ENCODE data around the gene NECAB3. TPM values are rescaled to one million over a fixed set of nuclear protein-coding genes. Genes with fewer than 3 reads are reported as not detected.

Gene NECAB3
- total and polyA plus RNA-seq, 2 of the 4 experiments (the other 2 are of a cell fraction), result 8.6 to 28.4 TPM

GRCh38 chr20:33689973-33690372, 15.7 kb upstream of the NECAB3 start:
- Histone ChIP-seq H3K27ac (ENCODE audit: insufficient read depth, low read length) (no peak overlapping the region), H3K4me2 (ENCODE audit: low read depth, low read length) (no peak overlapping the region; the same call in 1 of the 2 replicates), H3K9ac (ENCODE audit: low read depth, low read length) (no peak overlapping the region), H3K14ac (replicated peaks; ENCODE audit: low read depth, low read length) (no peak overlapping the region), H3K79me1 (ENCODE audit: low read depth in 1 of 2, low read length in 2 of 2) (peaks cover 0 to 6% of the 10 kb centered on the region in 2 experiments; a peak in 2 of 4 replicates), H3K23ac (ENCODE audit: low read depth, low read length) (no peak overlapping the region), H2BK5ac (ENCODE audit: low read depth, low read length, poor library complexity, severe bottlenecking) (no peak overlapping the region), H3K4ac (ENCODE audit: low read depth, low read length) (no peak overlapping the region), H2AFZ (replicated peaks; ENCODE audit: low read length, poor library complexity) (no peak overlapping the region), H2BK120ac (ENCODE audit: low read depth, low read length) (no peak overlapping the region), H2AK9ac (replicated peaks; ENCODE audit: low read depth, low read length, poor library complexity) (no peak overlapping the region), H3K56ac (ENCODE audit: extremely low read depth, insufficient read depth, low read length) (no peak overlapping the region), H3K9me3 (ENCODE audit: control insufficient read depth, insufficient read depth, low read length) (no peaks in the 10 kb centered on the region), H2AK5ac (ENCODE audit: low read depth, low read length) (no peak overlapping the region), H3K18ac (ENCODE audit: low read depth, low read length) (no peak overlapping the region), H4K8ac (ENCODE audit: low read depth in 2 of 2, low read length in 2 of 2) (no peak overlapping the region), H2BK20ac (ENCODE audit: low read depth, low read length) (no peak overlapping the region), H4K91ac (ENCODE audit: insufficient read depth, low read depth, low read length) (no peak overlapping the region), H2BK15ac (ENCODE audit: low read depth, low read length) (no peak overlapping the region), H4K5ac (ENCODE audit: low read depth, low read length) (no peak overlapping the region), H3K4me1 (ENCODE audit: control insufficient read depth, insufficient read depth, low read length) (peaks cover 9% of the 10 kb centered on the region), H3K4me3 (ENCODE audit: insufficient read depth, low read depth, low read length) (no peak overlapping the region), H3K36me3 (ENCODE audit: control insufficient read depth, insufficient read depth, low read length) (no peaks in the 10 kb centered on the region), H3K27me3 (ENCODE audit: control insufficient read depth, insufficient read depth, low read length) (no peaks in the 10 kb centered on the region), H3K9me1 (ENCODE audit: insufficient read depth, low read length) (0 out of 2 replicates have a peak, but pooled peaks cover 7% of the 10 kb centered on the region), H4K20me1 (ENCODE audit: insufficient read depth, low read length) (no peaks in the 10 kb centered on the region)
- peak; percentile 66 for DNase-seq
- dilution Hi-C loops (cut with HindIII; ENCODE audit: low sequenced_read_pairs, unreplicated experiment), result no loop called here
- in situ Hi-C loops (cut with MboI; ENCODE audit: low sequenced_read_pairs), result no loop called here
- no TSS peak for BruUV-seq (replicated peaks)
- ChIA-PET POLR2A (ENCODE audit: unreplicated experiment) (no interaction called here), CTCF (no interaction called here)
- WGBS, 2 experiments (ENCODE audit: extremely low coverage in 2 of 2, insufficient read length in 1 of 2), result no CpG with 5 or more reads among the region's 4 CpGs
- intact Hi-C loops (cut with micrococcal nuclease), result no loop called here
- no peak for ATAC-seq (ENCODE audit: low read depth)
- TF ChIP-seq BHLHE40 (IDR thresholded peaks at IDR 0.05; ENCODE audit: low read depth, low read length) (no peak), SMC3 (IDR thresholded peaks at IDR 0.05; ENCODE audit: low read depth, low read length) (no peak), MAFK (IDR thresholded peaks at IDR 0.05; ENCODE audit: low read depth, low read length) (no peak), CEBPB (IDR thresholded peaks at IDR 0.05; ENCODE audit: low read depth, low read length) (peak; percentile 72), MAZ (IDR thresholded peaks at IDR 0.05; ENCODE audit: borderline replicate concordance, low read depth, low read length) (peak; percentile 77; the same call in 1 of the 2 replicates), NFE2L2 (IDR thresholded peaks at IDR 0.05; ENCODE audit: low read depth, low read length) (no peak), RCOR1 (IDR thresholded peaks at IDR 0.05; ENCODE audit: insufficient replicate concordance, low read length) (no peak), ELK1 (IDR thresholded peaks at IDR 0.05; ENCODE audit: borderline replicate concordance, low read depth, low read length) (no peak), MXI1 (IDR thresholded peaks at IDR 0.05; ENCODE audit: borderline replicate concordance, low read depth, low read length) (no peak), CHD1 (IDR thresholded peaks at IDR 0.05; ENCODE audit: low read depth, low read length) (no peak), RFX5 (IDR thresholded peaks at IDR 0.05; ENCODE audit: low read depth, low read length) (no peak), RAD21 (IDR thresholded peaks at IDR 0.05; ENCODE audit: low read length) (no peak), FOS (IDR thresholded peaks at IDR 0.05; ENCODE audit: low read depth, low read length) (peak; percentile 54; the same call in 1 of the 2 replicates), POLR2A (IDR thresholded peaks at IDR 0.05; ENCODE audit: low read depth, low read length) (no peak)
- TF ChIP-seq, protein P1, sequence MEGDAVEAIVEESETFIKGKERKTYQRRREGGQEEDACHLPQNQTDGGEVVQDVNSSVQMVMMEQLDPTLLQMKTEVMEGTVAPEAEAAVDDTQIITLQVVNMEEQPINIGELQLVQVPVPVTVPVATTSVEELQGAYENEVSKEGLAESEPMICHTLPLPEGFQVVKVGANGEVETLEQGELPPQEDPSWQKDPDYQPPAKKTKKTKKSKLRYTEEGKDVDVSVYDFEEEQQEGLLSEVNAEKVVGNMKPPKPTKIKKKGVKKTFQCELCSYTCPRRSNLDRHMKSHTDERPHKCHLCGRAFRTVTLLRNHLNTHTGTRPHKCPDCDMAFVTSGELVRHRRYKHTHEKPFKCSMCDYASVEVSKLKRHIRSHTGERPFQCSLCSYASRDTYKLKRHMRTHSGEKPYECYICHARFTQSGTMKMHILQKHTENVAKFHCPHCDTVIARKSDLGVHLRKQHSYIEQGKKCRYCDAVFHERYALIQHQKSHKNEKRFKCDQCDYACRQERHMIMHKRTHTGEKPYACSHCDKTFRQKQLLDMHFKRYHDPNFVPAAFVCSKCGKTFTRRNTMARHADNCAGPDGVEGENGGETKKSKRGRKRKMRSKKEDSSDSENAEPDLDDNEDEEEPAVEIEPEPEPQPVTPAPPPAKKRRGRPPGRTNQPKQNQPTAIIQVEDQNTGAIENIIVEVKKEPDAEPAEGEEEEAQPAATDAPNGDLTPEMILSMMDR (conservative IDR thresholded peaks at IDR 0.05; ENCODE audit: low read depth, low read length), result no peak
- TF ChIP-seq, protein P2, sequence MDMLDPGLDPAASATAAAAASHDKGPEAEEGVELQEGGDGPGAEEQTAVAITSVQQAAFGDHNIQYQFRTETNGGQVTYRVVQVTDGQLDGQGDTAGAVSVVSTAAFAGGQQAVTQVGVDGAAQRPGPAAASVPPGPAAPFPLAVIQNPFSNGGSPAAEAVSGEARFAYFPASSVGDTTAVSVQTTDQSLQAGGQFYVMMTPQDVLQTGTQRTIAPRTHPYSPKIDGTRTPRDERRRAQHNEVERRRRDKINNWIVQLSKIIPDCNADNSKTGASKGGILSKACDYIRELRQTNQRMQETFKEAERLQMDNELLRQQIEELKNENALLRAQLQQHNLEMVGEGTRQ (IDR thresholded peaks at IDR 0.05; ENCODE audit: low read depth, low read length), result no peak

Measured in IMR-90 (cell line).